GDM1 (cell line): ENCODE results near the gene TRAF6.

Experiments
- DNase-seq: peaks from one replicate; lab custom pipeline; 2025; lab: John Stamatoyannopoulos, UW

Gene TRAF6

GRCh38 chr11:36458129-36458915 is 51.8 kb downstream of the TRAF6 start:
- no peak for DNase-seq

GRCh38 chr11:36456156-36456555 is 53.9 kb downstream of the TRAF6 start:
- DNase-seq, result no peak

GRCh38 chr11:36455658-36456111 is 54.4 kb downstream of the TRAF6 start:
- peak; percentile 44 for DNase-seq

GRCh38 chr11:36454941-36455631 is 55.0 kb downstream of the TRAF6 start:
- DNase-seq, result no peak

- DNase-seq, result no peak
These were observed 55.5 kb downstream of the TRAF6 start for GRCh38 chr11:36454551-36454940.

- DNase-seq, result peak; percentile 34
These were observed 56.4 kb downstream of the TRAF6 start for GRCh38 chr11:36453678-36454077.

- peak; percentile 79 for DNase-seq
These were observed 57.1 kb downstream of the TRAF6 start for GRCh38 chr11:36452961-36453360.

- peak; percentile 80 for DNase-seq
These were observed 57.7 kb downstream of the TRAF6 start for GRCh38 chr11:36452236-36452940.

GRCh38 chr11:36451681-36452080 is 58.4 kb downstream of the TRAF6 start:
- no peak for DNase-seq

- DNase-seq, result no peak
These were observed 59.0 kb downstream of the TRAF6 start for GRCh38 chr11:36451045-36451444.

GRCh38 chr11:36450110-36450572 is 59.9 kb downstream of the TRAF6 start:
- no peak for DNase-seq

GRCh38 chr11:36449561-36450096 is 60.4 kb downstream of the TRAF6 start:
- no peak for DNase-seq

GRCh38 chr11:36447947-36448346 is 62.1 kb downstream of the TRAF6 start:
- no peak for DNase-seq

- no peak for DNase-seq
These were observed 62.6 kb downstream of the TRAF6 start for GRCh38 chr11:36447514-36447913.

- no peak for DNase-seq
These were observed 63.9 kb downstream of the TRAF6 start for GRCh38 chr11:36446135-36446534.

- no peak for DNase-seq
These were observed 66.4 kb downstream of the TRAF6 start for GRCh38 chr11:36443661-36444060.

GRCh38 chr11:36441610-36442208 is 68.4 kb downstream of the TRAF6 start:
- DNase-seq, result no peak

GRCh38 chr11:36438126-36438525 is 71.9 kb downstream of the TRAF6 start:
- no peak for DNase-seq

- DNase-seq, result no peak
These were observed 72.7 kb downstream of the TRAF6 start for GRCh38 chr11:36437413-36437812.
